GM21515 (cell line): ENCODE results near the gene ERG.

Experiments used
- ATAC-seq: cut with Tn5 transposase; IDR thresholded peaks from one replicate; pipeline ENCODE4 v1.9.1; 2021; ENCODE audit not compliant: unreplicated experiment

The ERG gene, protein sequence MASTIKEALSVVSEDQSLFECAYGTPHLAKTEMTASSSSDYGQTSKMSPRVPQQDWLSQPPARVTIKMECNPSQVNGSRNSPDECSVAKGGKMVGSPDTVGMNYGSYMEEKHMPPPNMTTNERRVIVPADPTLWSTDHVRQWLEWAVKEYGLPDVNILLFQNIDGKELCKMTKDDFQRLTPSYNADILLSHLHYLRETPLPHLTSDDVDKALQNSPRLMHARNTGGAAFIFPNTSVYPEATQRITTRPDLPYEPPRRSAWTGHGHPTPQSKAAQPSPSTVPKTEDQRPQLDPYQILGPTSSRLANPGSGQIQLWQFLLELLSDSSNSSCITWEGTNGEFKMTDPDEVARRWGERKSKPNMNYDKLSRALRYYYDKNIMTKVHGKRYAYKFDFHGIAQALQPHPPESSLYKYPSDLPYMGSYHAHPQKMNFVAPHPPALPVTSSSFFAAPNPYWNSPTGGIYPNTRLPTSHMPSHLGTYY

DNA sequence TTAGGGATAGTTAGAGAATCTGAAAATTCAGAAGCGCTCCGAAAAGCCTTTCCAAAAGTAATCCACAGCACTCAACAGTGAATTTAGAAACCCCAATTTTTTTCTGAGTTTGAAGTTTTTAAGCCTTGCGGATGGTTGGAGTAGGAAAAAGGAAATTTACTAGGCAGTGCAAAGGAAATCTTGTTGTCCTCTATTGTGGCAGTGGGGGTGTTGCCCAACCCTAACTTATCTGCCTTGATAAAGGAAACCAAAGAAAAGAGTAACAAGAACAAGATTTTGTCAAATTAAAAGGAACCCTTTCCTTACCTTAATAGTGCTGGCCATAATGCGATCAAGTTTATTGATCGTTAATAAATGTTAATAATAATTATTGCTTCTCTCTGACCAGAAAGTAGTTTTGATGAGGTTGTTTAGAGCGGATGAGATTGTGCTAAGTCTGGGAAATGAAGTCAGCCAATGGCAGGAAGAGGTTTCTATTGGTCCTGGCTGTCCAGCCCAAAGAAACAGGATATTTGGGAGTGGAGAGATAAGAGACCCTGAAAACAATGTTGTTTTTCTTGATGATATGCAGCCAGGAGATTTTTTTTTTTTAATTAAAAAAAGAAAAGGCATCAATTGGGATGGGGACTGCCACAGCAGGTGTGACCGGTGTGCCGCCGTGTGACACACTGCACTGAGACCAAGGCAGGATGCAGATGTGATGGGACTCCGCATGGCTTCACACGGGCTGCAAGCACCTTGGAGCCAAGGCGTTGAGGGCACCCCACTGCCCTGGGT is at the start of gene ERG:
TSS of gene ERG (minus strand) at position 421 of the 777 bp plus-strand sequence. CDS start at position 324, 97 bp downstream.
- no peak for ATAC-seq

DNA sequence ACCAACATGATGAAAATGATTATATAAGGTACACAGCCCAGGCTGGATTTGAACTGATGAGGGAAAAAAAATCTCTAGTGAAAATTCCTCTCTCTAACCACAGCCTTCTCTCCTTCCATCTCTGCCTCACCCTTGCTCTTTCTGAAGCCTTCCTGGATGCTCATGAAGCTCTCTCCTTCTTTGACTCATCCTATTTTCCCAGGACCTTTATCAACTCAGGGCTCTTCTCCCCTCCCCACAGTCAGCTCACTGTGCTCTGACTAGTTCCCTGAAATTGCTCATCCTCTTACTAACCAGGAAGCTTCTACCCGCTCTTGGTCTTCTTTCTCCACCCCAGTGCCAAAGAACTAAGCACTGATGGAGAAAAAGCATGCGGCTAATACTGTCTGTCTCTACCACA is 46.4 kb upstream of the ERG start:
- ATAC-seq = no peak

DNA sequence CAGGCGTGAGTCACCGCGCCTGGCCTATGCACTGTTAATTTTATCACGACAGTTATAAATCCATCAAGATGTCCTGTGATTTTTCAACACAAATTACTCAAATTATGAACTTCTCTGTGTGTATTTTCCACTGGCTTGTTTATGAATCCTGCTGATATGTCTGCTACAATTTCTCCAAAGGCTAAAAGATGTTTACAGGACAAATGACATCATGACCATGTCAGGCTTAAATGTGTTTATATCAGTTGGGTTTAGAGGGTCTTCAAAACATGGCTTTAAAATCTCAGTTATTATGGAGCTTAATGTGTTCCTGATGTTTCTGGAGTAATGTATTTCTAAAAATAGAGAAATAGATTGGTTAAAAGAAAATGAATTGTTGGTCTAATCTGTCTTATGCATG is 44.0 kb upstream of the ERG start:
- ATAC-seq = no peak

DNA sequence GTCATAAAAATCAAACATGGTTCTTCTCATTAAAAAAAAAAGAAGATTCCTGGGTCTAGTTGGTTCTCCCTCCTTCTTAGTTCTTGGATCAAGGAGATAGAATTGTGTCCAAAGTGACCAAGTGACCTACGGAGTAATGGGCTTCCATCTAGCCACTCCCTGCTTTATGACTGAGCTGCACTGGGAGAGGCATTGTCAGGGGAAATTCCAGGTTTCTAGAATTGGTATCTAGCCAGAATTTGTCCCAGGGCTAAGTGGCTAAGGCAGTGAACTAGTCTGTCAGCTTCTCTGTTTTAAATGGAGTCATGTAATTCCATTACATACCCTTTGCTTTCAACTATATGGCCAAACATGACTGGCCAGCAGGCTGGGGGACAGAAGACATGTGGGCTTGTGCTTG is 40.1 kb upstream of the ERG start:
- no peak for ATAC-seq

DNA sequence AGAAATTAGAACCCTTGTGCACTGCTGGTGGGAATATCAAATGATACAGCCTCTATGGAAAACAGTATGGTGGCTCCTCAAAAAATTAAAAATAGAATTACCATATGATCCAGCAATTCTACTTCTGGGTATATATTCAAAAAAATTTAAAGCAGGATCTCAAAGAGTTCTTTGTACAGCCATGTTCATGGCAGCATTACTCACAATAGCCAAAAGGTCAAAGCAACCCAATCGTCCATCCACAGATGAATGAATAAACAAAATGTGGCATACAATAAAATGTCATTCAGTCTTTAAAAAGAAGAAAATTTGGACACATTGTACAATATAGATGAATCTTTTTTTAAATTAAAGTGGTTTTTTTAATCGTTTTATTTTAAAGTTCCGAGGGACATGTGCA is 36.3 kb upstream of the ERG start:
- no peak for ATAC-seq

DNA sequence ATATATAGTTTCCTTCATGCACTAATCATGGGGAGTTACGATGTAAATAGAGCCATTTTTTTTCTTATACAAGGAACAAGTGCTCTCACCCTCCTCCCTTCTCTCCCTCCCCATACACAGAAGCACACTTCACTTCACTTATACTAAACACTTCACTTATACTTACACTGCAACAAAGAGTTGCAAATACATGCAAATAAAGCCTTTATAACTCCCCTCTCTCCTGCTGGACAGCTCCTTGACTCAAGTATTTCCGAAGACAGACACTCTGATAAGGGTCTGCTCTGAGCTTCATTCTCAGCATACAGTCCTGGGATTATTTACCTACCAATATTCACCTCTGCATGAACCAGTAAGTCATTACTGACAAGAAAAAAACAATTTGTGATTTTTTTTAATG is 35.6 kb upstream of the ERG start:
- no peak for ATAC-seq

DNA sequence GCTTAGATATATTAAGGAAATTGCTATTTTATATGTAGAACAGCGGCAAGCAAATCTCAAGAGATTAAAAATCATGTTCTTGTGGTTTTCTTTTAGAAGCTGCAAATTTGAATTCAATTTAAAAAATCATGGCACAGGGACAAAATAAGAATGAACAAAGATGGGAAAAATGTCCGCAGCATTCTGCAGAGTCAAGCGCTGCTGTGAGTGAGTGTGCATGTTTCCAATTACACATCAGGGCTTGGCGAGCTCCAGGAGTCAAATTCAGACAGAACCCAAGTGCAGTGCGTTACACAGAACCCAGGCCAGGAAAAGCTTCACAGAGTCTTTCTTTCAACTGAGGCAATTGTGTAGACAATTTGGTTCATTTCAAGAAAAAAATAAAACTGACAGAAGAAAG is 33.3 kb upstream of the ERG start:
- no peak for ATAC-seq

DNA sequence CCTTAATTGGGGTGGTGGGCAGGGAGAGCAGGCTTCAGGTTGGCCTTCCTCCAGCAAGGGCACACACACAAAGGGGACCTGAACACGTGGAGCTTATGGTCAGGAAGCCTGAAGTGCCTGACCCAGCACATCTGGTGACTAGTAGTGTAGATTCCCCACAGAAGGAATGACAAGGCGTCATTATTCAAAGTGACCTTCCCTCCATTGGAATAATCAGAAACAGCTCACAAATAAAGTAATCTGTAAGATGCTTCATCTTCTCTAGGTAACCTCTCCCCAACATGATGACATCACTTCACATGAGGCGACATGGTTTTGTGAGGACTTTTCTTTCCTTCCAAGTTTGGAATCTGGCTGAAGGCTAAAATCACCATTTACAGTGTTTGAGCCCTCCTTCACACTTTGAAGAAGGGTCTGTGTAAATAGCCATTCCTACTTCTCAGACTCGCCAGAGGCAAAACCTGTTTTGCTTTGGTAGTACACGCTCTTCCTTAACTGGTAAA is 32.8 kb upstream of the ERG start:
- no peak for ATAC-seq

DNA sequence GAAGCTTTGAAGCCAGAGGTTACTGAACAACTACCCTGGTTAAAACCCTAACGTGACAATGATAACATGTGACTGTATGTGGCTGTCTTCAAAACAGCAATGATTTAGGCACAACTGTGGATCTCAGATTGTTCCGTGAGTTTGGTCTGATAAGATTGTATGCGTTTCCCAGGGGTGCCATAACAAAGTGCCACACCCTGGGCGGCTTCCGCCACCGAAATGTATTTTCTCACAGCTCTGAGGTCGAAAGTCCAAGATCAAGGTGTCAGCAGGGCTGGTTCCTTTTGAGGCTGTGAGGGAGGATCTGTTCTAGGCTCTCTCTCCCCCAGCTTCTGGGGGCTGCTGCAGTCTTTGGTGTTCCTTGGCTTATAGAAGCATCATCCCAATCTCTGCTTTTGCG is 29.5 kb upstream of the ERG start:
- no peak for ATAC-seq

DNA sequence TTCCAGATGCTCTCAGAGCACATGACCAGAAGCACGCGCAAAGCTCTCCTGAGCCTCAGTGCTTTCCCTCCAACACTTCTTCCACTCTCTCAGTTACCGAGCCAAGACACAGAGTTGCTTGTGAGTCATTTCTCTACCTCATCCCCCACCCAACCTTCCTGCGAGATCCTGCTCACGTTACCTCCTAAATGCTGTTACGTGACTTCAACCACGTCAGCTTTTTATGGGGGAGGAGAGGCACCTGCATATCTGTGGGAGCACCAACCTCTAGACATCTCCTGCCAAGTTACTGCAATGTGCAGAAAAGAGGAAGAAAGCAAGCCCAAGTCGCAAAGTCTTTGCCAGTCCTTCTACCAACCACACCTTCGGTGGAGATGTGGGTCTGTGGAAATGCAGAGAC is 27.2 kb upstream of the ERG start:
- ATAC-seq = no peak

DNA sequence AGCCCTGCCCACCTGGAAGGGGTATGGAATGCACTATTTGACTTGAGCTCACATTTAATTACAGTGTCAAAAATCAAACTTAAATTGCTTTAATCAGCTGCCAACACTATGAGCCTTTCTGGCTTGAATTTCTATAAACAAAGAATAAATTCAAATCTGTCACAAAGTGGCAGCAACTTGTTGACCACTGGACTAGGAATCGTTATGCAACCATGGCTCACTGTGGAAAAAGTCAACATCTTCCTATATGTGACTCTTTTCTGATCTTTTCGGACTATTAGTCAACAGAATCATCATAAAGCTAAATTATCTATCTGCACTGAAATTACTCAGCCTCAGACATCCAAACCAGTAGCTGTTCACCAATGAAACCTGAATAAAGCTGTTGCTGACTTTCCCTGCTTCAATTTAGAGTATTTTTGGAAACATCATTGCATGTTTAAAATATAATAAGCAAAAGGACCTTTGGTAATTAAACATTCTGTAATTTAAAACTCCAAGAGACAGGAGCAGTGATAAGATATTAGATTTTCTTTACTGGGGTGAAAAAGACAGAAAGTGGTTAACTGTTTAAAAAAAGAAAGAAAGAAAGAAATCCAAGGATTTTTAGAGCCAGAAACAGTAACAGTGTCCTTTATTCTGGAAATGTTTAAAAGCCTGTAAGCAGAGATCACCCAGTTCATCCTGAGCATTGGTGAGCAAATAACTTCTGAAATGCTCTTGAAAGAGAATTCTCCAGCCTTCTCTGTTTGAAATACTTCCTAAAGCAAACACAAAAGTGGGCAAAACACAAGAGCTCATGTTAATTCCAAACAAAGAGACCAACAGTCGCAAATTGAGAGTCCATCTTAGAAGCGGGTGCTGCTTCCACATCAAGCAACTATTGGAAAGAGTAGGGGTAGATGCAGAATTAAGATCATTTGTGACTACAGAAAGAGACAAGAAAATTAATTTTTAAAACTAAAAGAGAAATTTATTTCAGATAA is 26.2 kb upstream of the ERG start:
- ATAC-seq = no peak

DNA sequence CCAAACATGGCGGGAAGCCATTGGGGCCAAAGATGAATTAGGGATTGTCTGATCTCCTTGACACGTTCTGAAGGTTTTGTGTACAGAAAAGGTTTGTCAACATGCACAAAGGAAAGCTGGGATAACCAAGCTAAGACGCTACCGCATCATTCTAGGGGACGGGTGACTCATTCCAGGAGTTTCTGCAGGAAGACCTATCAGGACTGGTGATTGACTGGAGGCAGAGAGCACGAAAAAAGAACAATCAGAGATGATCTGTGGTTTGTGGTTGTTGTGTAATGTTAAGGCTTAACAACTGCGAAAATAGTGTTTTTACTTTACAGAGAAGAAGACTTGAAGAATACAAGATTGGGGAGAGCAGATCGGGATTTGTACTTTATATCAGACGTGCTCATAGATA is 22.2 kb upstream of the ERG start:
- no peak for ATAC-seq

DNA sequence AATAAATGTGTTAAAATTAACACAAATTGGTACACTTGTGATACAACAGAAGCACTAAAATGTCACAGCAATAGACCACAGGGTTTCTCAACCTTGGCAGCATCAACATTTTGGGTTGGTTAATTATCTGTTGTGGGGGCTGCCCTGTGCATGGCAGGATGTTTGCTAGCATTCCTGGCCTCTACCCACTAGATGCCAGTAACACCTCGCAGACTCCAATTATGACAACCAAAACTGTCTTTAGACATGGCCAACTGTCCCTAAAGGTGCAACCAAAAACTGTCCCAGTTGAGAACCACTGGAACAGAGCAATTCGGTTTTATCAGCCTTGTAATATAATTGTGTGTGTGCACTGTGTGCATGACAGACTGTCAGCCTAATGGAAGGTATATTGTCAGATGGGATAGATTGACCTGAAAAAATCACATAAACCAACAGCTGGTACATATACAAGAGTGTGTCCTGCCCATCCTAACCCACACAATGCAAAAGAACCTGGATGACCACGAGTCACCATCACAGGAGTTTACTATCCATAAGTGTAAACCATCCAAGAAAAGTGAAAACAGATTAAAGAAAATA is 13.5 kb upstream of the ERG start:
- ATAC-seq = no peak

DNA sequence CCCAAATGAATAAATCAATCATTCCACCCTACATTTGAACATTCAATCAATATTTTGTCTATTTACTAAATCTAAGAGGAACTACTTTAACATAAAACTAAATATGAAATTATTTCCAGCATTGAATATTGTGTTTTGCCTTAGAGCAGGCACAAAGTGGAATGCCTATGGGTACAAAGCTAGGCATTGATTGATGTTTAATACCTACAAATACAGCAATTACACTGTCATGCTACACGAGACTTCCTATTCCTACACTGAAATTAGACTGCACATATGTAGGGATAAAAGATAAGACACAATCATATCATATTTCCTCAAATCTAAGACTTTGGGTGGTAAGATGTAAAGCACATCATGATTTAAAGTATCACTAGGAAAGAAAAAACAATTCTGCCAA is 12.9 kb upstream of the ERG start:
- ATAC-seq = no peak

DNA sequence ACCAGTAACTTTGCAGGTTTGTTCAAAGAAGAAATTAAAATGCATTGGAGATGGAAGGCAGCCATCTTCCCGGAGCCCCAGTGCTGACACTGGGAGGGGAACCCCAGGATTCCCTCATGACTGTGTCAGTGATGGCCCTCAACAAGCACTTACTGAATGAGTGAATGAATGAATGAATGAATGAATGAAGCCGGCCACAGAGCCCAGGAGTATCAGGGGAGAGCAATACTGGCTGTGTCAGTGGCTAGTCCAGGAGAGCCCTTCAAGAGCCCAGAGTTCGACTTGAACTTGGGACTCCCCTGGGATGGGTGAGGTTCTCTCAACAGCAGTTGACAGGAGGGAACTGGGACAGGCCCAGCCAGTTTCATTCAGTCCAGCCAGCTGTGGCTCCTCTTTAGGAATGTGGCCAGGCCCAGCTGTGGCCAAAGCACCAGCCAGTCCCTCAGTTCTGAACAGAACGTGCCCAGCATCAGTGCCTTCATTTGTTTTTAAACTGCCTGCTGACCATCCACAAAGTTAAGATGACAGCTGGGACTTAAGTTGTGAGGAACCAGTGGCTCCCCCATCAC is 9.2 kb upstream of the ERG start:
- ATAC-seq = no peak

DNA sequence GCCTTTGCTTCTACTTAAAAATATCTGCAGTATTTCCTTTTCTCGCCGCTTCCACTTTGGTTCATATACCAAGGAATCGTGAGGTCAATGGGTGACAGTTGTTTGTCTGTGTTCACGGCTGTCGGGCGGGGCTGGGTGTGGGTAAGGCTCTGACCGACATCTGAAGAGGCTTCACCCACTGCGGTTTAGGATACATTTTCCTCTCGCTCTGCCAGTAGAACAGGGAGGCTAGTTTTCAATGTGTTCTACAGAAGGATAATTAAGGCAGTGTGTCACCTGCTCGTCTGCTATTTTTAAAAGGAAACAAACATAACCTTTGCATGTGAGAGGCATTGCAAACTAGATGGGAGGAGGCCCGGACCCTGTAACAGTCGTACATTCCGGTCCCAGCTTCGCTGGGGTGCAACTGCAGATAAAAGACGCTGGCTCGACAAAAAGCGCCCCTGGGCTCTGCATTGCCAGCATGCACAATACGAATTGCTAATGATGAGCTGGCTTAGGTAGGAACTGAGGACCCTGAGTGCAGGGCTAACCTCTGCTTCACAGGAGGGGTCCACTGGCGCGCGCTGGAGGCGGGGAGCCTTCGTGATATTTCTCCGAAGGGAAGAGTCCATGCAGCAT is 8.5 kb upstream of the ERG start:
- no peak for ATAC-seq

DNA sequence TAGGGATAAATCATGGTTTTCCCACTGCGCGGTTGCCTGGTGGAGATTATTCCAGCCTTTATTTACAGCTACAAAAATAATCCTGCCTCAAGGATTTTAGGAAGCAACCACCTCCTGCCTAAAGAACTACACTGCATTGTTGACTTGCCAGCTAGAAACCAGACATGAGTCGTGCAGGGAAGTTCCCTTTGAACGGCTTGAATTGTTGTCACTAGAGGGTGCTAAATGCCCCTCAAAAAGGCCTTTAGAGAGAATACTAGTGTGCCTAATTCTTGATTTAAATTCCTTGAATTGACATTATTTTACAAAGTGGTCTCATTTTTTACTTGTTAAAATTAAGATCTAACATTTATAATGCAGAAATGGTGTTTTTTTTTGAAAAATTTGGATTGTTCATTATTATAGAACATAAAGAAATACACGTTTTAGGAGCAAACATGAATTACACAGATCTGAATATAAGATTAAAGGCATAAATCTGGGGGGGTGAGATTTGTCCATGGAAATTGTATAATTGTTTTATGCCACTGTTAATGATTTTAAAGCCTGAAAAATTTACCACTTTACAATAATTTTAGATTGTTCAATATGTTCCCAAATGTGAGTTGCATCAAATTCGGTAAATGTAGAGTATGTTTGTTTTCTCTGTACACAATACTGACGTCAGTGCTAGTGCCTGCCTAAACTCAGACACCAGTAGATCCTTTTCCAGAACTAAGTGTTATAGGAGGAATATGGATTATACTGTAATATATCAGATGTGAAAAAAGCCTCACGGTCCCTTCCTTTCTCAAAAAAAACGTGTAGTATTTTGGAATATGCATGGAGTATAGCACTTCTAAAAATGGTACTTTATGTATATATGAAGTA is 7.6 kb upstream of the ERG start:
- ATAC-seq = no peak

DNA sequence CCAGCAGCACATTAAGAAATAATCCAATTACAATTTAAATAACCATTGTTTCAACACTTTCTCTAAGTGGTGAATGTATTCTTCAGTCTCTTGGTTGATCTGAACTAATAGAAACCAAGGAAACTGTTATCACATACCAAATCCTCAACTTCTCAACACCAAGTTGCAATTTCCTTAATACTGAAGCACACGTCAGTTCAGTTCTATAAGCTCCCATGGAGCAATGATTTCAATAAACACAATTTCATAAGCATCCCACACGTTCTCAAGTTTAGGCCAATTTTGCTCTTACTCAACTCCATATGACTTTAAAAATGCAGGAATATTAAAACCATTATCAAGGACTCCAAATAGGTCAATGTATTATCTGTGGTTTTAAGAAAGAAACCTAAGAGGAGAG is 5.8 kb upstream of the ERG start:
- no peak for ATAC-seq

DNA sequence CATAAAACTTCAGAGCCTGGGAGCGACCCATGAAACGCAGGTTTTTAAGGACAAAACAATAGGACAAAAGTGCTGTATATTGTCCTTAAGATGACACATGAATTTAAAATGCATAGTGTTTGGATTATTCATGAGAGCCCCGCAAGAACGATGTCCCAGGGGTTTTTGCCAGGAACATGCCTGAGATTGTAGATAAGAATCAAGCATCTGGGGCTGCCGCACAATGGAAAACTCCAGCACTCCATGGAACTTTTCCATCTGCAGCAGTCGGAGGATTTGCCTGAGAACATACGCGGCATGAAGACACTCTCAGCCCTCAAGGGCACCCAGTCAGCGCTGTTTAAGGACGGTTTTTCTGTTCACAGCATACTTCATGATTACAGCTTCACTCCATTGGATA is 5.3 kb upstream of the ERG start:
- ATAC-seq = no peak
